Measurements from ENCODE around the gene TCFL5.

DNA sequence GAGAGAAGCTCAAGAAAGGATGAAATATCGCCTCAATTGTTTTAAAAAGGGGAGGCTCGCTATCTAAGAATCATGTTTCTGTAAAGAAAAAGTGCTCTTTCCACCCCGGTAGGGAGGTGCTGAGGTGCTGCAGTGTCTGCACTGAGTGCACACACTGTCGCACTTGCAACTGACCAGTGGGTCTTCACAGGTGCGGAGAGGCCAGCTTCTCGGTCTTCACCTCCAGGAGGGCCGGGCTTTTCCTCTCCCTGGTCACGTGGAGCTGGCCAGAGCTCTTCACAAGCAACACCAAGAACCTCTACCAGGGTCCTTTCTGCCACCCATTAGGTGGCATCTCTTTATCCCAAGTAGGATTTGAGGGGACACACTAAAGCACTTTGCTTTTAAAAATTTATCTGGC is 27.8 kb upstream of the TCFL5 start:
- TF ChIP-seq EP300 (IDR thresholded peaks at IDR 0.05) (no peak), POLR2A (IDR thresholded peaks at IDR 0.05) (no peak), POLR2AphosphoS5 (IDR thresholded peaks at IDR 0.05) (no peak)
- TF ChIP-seq, protein P1, sequence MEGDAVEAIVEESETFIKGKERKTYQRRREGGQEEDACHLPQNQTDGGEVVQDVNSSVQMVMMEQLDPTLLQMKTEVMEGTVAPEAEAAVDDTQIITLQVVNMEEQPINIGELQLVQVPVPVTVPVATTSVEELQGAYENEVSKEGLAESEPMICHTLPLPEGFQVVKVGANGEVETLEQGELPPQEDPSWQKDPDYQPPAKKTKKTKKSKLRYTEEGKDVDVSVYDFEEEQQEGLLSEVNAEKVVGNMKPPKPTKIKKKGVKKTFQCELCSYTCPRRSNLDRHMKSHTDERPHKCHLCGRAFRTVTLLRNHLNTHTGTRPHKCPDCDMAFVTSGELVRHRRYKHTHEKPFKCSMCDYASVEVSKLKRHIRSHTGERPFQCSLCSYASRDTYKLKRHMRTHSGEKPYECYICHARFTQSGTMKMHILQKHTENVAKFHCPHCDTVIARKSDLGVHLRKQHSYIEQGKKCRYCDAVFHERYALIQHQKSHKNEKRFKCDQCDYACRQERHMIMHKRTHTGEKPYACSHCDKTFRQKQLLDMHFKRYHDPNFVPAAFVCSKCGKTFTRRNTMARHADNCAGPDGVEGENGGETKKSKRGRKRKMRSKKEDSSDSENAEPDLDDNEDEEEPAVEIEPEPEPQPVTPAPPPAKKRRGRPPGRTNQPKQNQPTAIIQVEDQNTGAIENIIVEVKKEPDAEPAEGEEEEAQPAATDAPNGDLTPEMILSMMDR (IDR thresholded peaks at IDR 0.05): no peak
